Skeletal muscle satellite cell (primary cell): ENCODE measurements around the gene IFT20. TPM values are rescaled to one million over a fixed set of nuclear protein-coding genes. Genes with fewer than 3 reads are reported as not detected.
A peak's percentile ranks its signal among the peaks of the same experiment; 100 is the strongest.

ENCODE experiments used
- H3K27me3 ChIP-seq: 2 replicates; pipeline ENCODE4 v1.7.0; 2013; ENCODE audit warnings: low read length; ENCODE audit not compliant: control insufficient read depth, insufficient read depth
- H3K36me3 ChIP-seq: 2 replicates; pipeline ENCODE4 v1.7.0; 2013; ENCODE audit warnings: mild to moderate bottlenecking, control low read depth, low read length; ENCODE audit not compliant: insufficient read depth
- H3K4me1 ChIP-seq: 2 replicates; pipeline ENCODE4 v1.7.0; 2013; ENCODE audit warnings: low read length; ENCODE audit not compliant: control insufficient read depth, insufficient read depth
- H3K4me2 ChIP-seq: 2 replicates; pipeline ENCODE4 v1.7.0; 2013; ENCODE audit warnings: mild to moderate bottlenecking, low read length
- H3K4me3 ChIP-seq: 2 replicates; pipeline ENCODE4 v1.7.0; 2013; ENCODE audit warnings: low read length
- H3K9ac ChIP-seq: 2 replicates; pipeline ENCODE4 v1.7.0; 2013; ENCODE audit warnings: mild to moderate bottlenecking, low read depth, low read length, moderate library complexity
- H3K9me3 ChIP-seq: replicated peaks from 2 replicates; pipeline ENCODE4 v1.7.0; 2013; ENCODE audit warnings: mild to moderate bottlenecking, control low read depth, low read length
- total RNA-seq: library from RNA; depleted of rRNA; stranded (reverse); fragments of >200 nt; gene quantifications from 2 replicates; pipeline ENCODE4 v1.2.3, GENCODE V29; 2012; rRNA removed

The IFT20 gene, protein sequence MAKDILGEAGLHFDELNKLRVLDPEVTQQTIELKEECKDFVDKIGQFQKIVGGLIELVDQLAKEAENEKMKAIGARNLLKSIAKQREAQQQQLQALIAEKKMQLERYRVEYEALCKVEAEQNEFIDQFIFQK
- total RNA-seq = 43.7 and 52.0 TPM in 2 replicates

DNA sequence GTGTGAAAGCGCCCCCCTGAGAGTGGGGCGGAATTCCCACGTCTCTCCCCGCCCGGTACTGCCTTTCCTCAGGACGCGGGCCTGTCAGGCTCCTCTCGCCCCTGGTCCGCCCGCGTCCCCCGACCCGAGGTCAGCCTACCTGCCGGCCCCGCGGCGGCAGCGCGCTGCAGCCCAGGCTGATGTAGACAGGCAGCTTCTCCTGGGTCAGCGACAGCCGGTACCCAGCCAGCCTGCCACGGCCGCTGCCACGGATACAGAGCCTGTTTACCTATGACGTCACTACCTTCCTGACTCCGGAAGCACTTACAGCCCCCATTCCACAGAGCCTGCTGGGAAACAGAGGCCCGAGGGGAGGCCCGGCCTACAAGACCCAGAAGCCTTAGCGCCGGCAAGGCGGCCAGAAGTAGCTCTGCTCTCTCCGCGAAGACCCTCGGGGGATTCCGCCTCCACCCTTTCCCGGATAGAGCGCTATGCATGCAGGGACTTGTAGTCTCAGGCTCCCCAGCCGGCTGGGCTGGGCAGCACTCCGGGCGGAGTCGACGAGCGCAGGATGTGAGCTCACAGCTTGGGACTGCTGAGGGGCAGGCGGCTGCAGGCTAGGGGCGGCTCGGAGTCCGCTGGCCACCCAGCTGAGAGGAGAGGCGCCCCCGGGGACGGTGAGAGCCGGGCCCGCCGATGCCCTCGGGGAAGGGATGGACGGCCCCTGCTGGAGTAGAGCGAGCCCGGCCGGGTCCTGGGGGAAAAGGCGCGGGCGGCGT is at the start of gene IFT20, which contains the start of gene TNFAIP1:
TSS of gene IFT20 (minus strand) at position 272 of the 758 bp plus-strand sequence. CDS start 3,487 bp downstream, outside the sequence.
TSS of gene TNFAIP1 (plus strand) at position 561 of the 758 bp plus-strand sequence. CDS start 3,761 bp downstream, outside the sequence.
- Histone ChIP-seq H3K4me1 (peaks cover 32% of the 10 kb centered on the region), H3K4me2 (peak within 1 kb of the TSS; percentile 95)

DNA sequence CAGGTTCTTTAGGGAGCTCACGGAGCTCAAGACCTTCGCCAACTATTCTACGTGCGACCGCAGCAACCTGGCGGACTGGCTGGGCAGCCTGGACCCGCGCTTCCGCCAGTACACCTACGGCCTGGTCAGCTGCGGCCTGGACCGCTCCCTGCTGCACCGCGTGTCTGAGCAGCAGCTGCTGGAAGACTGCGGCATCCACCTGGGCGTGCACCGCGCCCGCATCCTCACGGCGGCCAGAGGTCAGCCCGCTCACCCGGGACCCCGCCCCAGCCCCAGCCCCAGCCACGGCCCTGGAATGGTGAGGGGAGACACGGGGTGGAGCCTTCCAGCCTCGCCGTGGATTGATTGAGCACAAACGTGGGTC is 49.7 kb upstream of the IFT20 start:
- Histone ChIP-seq H3K9me3 (no peaks in the 10 kb centered on the region), H3K9ac (no peak overlapping the region), H3K36me3 (peaks cover 4% of the 10 kb centered on the region), H3K27me3 (no peaks in the 10 kb centered on the region), H3K4me2 (no peak overlapping the region), H3K4me3 (no peak overlapping the region), H3K4me1 (no peaks in the 10 kb centered on the region)

More for the DNA sequence above, at the start of gene IFT20, which contains the start of gene TNFAIP1:
- no peaks in the 10 kb centered on the region for H3K27me3 ChIP-seq
- no peaks in the 10 kb centered on the region for H3K9me3 ChIP-seq
- H3K4me3 ChIP-seq = peak within 1 kb of the TSS; percentile 86
- H3K36me3 ChIP-seq = peaks cover 24% of the 10 kb centered on the region
- peak within 1 kb of the TSS; percentile 95 for H3K9ac ChIP-seq

DNA sequence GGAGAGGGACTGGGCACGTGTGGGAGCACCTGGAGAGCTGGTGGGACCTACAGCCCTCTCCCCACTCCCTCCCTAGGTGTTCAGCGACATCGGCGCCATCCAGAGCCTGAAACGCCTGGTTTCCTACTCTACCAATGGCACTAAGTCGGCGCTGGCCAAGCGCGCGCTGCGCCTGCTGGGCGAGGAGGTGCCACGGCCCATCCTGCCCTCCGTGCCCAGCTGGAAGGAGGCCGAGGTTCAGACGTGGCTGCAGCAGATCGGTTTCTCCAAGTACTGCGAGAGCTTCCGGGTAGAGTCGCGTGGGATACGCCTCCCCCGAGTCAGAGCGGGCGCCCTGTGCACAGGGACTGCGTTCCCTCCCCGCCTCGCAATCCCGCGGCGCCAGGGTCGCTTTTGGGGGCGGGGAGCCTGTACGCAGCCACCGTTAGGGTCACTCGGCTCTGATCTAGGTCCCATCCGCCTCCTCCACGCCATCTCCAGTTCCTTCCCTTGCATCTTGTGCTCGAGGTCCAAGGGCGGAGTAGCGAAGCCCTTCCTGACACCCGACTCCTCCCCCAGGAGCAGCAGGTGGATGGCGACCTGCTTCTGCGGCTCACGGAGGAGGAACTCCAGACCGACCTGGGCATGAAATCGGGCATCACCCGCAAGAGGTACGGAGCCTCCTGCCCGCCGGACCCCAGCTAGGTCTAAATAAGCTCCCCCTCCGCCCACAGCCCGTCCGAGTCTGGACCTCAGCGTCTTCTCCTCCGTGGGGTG is 49.2 kb upstream of the IFT20 start:
- Histone ChIP-seq H3K4me2 (no peak overlapping the region), H3K9me3 (no peaks in the 10 kb centered on the region), H3K27me3 (no peaks in the 10 kb centered on the region), H3K4me1 (no peaks in the 10 kb centered on the region), H3K4me3 (no peak overlapping the region), H3K9ac (no peak overlapping the region), H3K36me3 (peaks cover 4% of the 10 kb centered on the region)

DNA sequence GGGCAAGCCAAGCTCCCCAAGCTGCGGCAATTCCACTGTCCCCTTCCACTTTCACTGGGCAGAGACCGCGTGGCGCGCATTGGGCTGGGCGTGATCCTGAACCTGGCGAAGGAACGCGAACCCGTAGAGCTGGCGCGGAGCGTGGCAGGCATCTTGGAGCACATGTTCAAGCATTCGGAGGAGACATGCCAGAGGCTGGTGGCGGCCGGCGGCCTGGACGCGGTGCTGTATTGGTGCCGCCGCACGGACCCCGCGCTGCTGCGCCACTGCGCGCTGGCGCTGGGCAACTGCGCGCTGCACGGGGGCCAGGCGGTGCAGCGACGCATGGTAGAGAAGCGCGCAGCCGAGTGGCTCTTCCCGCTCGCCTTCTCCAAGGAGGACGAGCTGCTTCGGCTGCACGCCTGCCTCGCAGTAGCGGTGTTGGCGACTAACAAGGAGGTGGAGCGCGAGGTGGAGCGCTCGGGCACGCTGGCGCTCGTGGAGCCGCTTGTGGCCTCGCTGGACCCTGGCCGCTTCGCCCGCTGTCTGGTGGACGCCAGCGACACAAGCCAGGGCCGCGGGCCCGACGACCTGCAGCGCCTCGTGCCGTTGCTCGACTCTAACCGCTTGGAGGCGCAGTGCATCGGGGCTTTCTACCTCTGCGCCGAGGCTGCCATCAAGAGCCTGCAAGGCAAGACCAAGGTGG is 46.0 kb upstream of the IFT20 start:
- Histone ChIP-seq H3K27me3 (no peaks in the 10 kb centered on the region), H3K4me1 (no peaks in the 10 kb centered on the region), H3K4me3 (no peak overlapping the region), H3K36me3 (no peaks in the 10 kb centered on the region), H3K9ac (no peak overlapping the region), H3K4me2 (no peak overlapping the region), H3K9me3 (no peaks in the 10 kb centered on the region)

DNA sequence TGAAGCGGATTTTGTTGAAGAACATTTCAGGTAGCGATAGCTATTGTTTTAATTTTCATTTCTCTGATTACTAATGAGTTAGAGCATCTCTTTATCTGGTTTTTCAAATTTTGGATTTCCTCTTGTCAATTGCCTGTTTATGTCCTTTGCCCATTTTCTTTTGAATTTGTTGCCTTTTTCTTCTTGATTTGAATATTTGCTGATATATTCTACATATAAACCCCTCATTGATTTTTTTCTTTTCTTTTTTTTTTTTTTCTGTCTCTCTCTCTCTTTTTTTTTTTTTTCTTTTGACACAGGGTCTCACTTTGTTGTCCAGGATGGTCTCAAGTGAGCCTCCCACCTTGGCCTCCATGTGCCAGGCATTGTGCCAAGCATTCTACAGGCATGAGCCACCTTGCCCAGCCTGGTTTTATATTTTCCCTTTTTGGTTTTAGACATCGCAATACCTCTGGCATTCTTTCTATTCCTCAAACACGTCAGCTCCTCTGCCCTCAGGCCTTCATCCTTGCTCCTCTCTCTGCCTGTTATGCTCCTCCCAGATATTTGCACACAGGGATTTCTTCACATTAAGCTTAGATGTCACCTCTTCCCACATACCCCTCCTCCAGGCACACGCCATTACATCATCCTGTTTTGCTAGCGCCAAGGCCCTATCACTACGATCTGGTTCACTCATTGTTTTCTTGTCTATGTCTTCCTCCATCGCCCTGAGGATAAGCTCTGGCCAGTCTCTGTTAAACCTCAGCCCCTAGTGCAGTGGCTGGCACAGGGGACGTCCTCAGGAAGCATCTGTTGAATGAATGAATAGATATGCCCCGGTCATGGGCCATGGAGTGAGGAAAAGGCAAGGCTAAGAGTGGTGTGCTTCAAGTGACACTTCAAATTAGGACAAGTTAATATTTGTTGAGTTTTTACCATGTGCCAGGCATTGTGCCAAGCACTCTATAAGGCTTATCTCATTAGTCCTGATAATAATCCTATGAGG is 44.8 kb upstream of the IFT20 start:
- no peaks in the 10 kb centered on the region for H3K4me1 ChIP-seq
- no peaks in the 10 kb centered on the region for H3K9me3 ChIP-seq
- H3K36me3 ChIP-seq = no peaks in the 10 kb centered on the region
- no peak overlapping the region for H3K4me2 ChIP-seq
- H3K27me3 ChIP-seq = no peaks in the 10 kb centered on the region
- no peak overlapping the region for H3K4me3 ChIP-seq
- no peak overlapping the region for H3K9ac ChIP-seq

DNA sequence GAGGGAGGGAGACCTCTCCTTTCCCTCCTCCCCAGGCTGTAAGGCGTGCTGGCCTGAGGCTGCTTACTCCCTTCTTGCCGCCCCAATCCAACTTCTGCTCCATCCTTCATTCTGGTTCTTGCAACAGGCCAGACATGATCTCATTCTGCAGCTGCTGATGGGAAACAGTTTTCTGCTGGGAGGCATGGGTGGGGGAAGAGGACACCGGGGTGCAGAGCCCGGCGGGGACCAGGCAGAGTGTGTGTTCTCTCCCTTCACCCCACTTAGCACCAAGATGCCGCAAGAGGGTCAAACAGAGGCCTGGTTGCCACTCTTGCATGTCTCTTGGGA is 37.6 kb upstream of the IFT20 start:
- H3K9me3 ChIP-seq = no peaks in the 10 kb centered on the region
- no peaks in the 10 kb centered on the region for H3K27me3 ChIP-seq
- H3K4me3 ChIP-seq = peak overlapping the region; percentile 79
- peaks cover 21% of the 10 kb centered on the region for H3K4me1 ChIP-seq
- H3K36me3 ChIP-seq = no peaks in the 10 kb centered on the region
- H3K9ac ChIP-seq = peak overlapping the region; percentile 74
- peak overlapping the region; percentile 95 for H3K4me2 ChIP-seq

DNA sequence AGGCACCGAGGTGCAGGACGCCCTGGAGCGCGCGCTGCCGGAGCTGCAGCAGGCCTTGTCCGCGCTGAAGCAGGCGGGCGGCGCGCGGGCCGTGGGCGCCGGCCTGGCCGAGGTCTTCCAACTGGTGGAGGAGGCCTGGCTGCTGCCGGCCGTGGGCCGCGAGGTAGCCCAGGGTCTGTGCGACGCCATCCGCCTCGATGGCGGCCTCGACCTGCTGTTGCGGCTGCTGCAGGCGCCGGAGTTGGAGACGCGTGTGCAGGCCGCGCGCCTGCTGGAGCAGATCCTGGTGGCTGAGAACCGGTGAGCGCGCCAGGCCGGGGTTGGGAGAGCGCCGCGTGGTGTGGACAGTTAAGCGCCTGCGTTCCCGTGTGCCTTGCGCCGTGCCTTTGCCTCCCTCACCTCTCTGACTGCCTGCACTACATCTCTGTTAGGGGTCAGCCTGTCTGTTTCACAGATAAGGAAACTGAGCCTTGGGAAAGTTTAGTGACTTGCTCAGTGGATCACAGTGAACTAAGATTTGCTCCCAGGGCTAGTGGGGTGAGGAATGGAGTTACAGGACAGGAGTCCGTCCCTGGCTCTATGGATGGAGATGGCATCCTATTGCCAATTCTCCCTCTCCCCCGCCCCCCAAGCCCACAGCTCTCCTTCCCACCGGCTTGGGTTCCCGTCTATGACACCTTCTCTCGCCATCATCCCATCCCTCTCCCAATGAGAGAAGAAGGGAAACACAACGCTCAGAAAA is 37.1 kb upstream of the IFT20 start:
- H3K27me3 ChIP-seq = no peaks in the 10 kb centered on the region

DNA sequence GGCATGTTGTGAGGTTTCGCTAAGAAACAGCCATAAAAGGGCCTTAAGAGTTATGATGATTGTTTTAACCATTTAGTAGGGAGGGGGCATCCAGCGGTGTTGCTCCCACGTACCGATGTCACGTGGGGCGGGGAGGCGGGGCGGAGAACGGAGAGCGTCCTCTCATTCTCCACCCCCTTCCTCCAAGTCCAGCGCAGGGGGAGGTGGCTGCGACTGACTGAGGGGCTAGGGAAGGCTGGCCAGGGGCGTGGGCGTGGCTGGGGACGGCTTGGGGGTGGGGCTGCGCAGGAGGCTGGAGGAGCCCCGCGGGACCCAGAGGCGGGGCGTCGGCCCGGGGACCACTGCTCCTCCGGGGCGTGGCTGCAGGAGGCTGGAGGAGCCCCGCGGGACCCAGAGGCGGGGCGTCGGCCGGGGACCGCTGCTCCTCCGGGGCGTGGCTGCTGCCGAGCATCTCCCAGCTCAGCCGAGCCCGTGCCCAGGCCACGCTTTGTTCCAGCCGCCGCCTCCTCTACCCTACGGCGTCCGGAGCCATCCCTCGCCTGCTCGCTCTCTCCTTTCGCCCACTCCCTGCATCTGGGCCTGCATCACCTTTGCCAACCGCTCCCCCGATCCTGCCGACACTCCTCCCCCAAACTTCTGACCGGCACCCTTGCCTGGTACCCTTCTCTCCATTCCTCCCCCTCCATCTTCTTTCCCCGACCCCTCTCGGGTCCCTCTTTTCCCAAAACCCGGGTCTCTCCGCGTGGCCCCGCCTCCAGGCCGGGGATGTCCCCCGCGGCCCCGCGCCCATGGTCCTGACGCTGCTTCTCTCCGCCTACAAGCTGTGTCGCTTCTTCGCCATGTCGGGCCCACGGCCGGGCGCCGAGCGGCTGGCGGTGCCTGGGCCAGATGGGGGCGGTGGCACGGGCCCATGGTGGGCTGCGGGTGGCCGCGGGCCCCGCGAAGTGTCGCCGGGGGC is 36.3 kb upstream of the IFT20 start, which contains the start of gene SARM1:
TSS of gene SARM1 (plus strand) at position 450 of the 958 bp plus-strand sequence. CDS start at position 789, 339 bp downstream.
- Histone ChIP-seq H3K4me3 (peak within 1 kb of the TSS; percentile 79), H3K9me3 (no peaks in the 10 kb centered on the region), H3K27me3 (no peaks in the 10 kb centered on the region), H3K4me1 (peaks cover 21% of the 10 kb centered on the region), H3K36me3 (no peaks in the 10 kb centered on the region), H3K4me2 (peak within 1 kb of the TSS; percentile 95), H3K9ac (peak within 1 kb of the TSS; percentile 74)

More for the DNA sequence above, 37.1 kb upstream of the IFT20 start:
- peak overlapping the region; percentile 95 for H3K4me2 ChIP-seq
- H3K36me3 ChIP-seq = no peaks in the 10 kb centered on the region
- peaks cover 21% of the 10 kb centered on the region for H3K4me1 ChIP-seq
- peak overlapping the region; percentile 79 for H3K4me3 ChIP-seq
- no peaks in the 10 kb centered on the region for H3K9me3 ChIP-seq
- H3K9ac ChIP-seq = peak overlapping the region; percentile 74

DNA sequence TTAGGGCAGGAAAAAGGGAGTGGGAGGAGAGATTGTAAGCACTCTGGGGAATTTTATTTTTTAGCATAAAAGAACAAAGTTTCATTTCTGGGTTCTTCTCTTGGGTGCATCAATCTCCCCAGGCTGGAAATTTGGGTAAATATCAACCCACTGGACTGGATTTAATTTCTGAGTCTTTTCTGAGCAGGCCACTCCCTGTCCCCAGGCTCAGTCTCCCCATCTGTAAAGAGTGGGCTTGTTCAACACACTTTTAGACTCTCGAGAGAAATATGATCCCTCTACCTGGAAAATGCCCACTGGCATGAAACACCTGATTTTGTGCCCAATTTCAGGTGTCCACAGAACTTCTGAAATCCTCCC is 35.5 kb upstream of the IFT20 start:
- H3K36me3 ChIP-seq = no peaks in the 10 kb centered on the region
- no peaks in the 10 kb centered on the region for H3K9me3 ChIP-seq
- H3K4me3 ChIP-seq = no peak overlapping the region
- peak overlapping the region; percentile 26 for H3K9ac ChIP-seq
- H3K27me3 ChIP-seq = no peaks in the 10 kb centered on the region
- peaks cover 21% of the 10 kb centered on the region for H3K4me1 ChIP-seq
- H3K4me2 ChIP-seq = peak overlapping the region; percentile 95
